ENCODE measurements around the gene SKAP1.
"Not testable (repeated sequence)": the region's sequence is repeated elsewhere in the genome, so short reads cannot be mapped to it uniquely, and the experiment has no call there.

The SKAP1 gene

GRCh38 chr17:48445248-48445620 is 15.2 kb upstream of the SKAP1 start:
- no peak for DNase-seq (ENCODE audit: low spot score)

GRCh38 chr17:48444516-48445247 is 14.7 kb upstream of the SKAP1 start:
- DNase-seq (ENCODE audit: low spot score): no peak

GRCh38 chr17:48443712-48444111 is 13.7 kb upstream of the SKAP1 start:
- DNase-seq (ENCODE audit: low spot score): no peak

GRCh38 chr17:48442819-48443218 is 12.8 kb upstream of the SKAP1 start:
- no peak for DNase-seq (ENCODE audit: low spot score)

GRCh38 chr17:48441862-48442261 is 11.8 kb upstream of the SKAP1 start:
- no peak for DNase-seq (ENCODE audit: low spot score)

GRCh38 chr17:48441231-48441711 is 11.3 kb upstream of the SKAP1 start:
- DNase-seq (ENCODE audit: low spot score): no peak

GRCh38 chr17:48440669-48441068 is 10.7 kb upstream of the SKAP1 start:
- DNase-seq (ENCODE audit: low spot score): no peak

GRCh38 chr17:48439875-48440505 is 10.0 kb upstream of the SKAP1 start:
- DNase-seq (ENCODE audit: low spot score): no peak

GRCh38 chr17:48439110-48439850 is 9.3 kb upstream of the SKAP1 start:
- no peak for DNase-seq (ENCODE audit: low spot score)

GRCh38 chr17:48438516-48439061 is 8.6 kb upstream of the SKAP1 start:
- no peak for DNase-seq (ENCODE audit: low spot score)

GRCh38 chr17:48433896-48434295 is 3.9 kb upstream of the SKAP1 start:
- DNase-seq (ENCODE audit: low spot score): no peak

GRCh38 chr17:48432820-48433775 is 3.1 kb upstream of the SKAP1 start:
- DNase-seq (ENCODE audit: low spot score): no peak

GRCh38 chr17:48429156-48429555 is 858 bp downstream of the SKAP1 start:
- DNase-seq (ENCODE audit: low spot score): no peak

GRCh38 chr17:48427598-48427997 is 2.4 kb downstream of the SKAP1 start:
- no peak for DNase-seq (ENCODE audit: low spot score)

- DNase-seq (ENCODE audit: low spot score): no peak
These were observed 3.1 kb downstream of the SKAP1 start for GRCh38 chr17:48426761-48427500.

- DNase-seq (ENCODE audit: low spot score): no peak
These were observed 3.9 kb downstream of the SKAP1 start for GRCh38 chr17:48426019-48426665.

GRCh38 chr17:48422060-48422459 is 8.0 kb downstream of the SKAP1 start:
- not testable (repeated sequence) for DNase-seq (ENCODE audit: low spot score)

GRCh38 chr17:48420823-48421222 is 9.2 kb downstream of the SKAP1 start:
- DNase-seq (ENCODE audit: low spot score): no peak

- no peak for DNase-seq (ENCODE audit: low spot score)
These were observed 13.0 kb downstream of the SKAP1 start for GRCh38 chr17:48416971-48417370.

Measured in HuH-7 (cell line).